Adrenal gland (tissue), 12 donors: ENCODE data around the gene PPP1R14C. TPM values are rescaled to one million over a fixed set of nuclear protein-coding genes. Genes with fewer than 3 reads are reported as not detected.

Experiments used
- DNase-seq, 7 donors: peaks; one replicate each; pipeline ENCODE4 v3.0.0-alpha.2; 2019 to 2020
- H3K27ac ChIP-seq, 5 donors: fragments of 200-600 bp; sonication (generic) in 4 of 5; 1 replicate in 3 of 5; 2 replicates in 2 of 5; pipeline versions ENCODE4 v1.5.1 to v1.8.0; 2016 to 2020; ENCODE audit warnings: mild to moderate bottlenecking in 1 of 5
- H3K27me3 ChIP-seq: fragments of 200-600 bp; 2 replicates; pipeline ENCODE4 v1.8.0; 2021
- H3K36me3 ChIP-seq, 2 donors: fragments of 200-600 bp; replicated peaks in 1 of 2; 1 replicate in 1 of 2; 2 replicates in 1 of 2; pipeline versions ENCODE4 v1.5.1 to v1.8.0; 2018 to 2022
- H3K4me1 ChIP-seq, 2 donors: fragments of 200-600 bp; replicated peaks in 1 of 2; 1 replicate in 1 of 2; 2 replicates in 1 of 2; pipeline versions ENCODE4 v1.5.1 to v1.8.0; 2018 to 2021
- H3K4me3 ChIP-seq, 4 donors: fragments of 200-600 bp; sonication (generic) in 3 of 4; one replicate each; pipeline ENCODE4 v1.5.1; 2016 to 2018
- H3K9me3 ChIP-seq, 3 donors: fragments of 200-600 bp; sonication (generic) in 1 of 3; replicated peaks in 1 of 3; 1 replicate in 2 of 3; 2 replicates in 1 of 3; pipeline versions ENCODE4 v1.5.1 to v1.8.0; 2016 to 2021
- POLR2A ChIP-seq, 2 donors: fragments of 450-650 bp; IDR thresholded peaks; one replicate each; pipeline ENCODE4 v1.6.1; 2017; ENCODE audit warnings: antibody characterized with exemption in 2 of 2, mild to moderate bottlenecking in 2 of 2, moderate library complexity in 1 of 2
- WGBS, 4 donors: extraction: QIAGEN DNeasy Blood & Tissue Kit in 2 of 4; methylation state at CpG; one replicate each; pipeline versions ENCODE4 v1.1.5 to v1.1.7; 2013 to 2017; 5-methylcytosine and 5-hydroxymethylcytosine counted together
- intact Hi-C, 2 donors: fragments of 100-400 bp; cut with DNase I; formaldehyde crosslinking; loops; one replicate each; pipeline versions ENCODE4 v1.14.1 to v1.15.0; 2022 to 2023
- polyA plus RNA-seq, 3 donors: library from polyadenylated mRNA; stranded (reverse); fragments of 200-250 nt in 2 of 3; fragments of 350-450 nt in 1 of 3; fragmentation: Illumina TruSeq in 1 of 3; extraction: RNeasy Lipid Tissue Mini Kit (QIAGEN cat#74804) in 1 of 3; gene quantifications; one replicate each; pipeline ENCODE4 v1.2.3, GENCODE V29; 2013 to 2014
- small RNA-seq, 2 donors: library from RNA; depleted of rRNA; stranded (forward); fragments of <200 nt; gene quantifications; one replicate each; pipeline ENCODE3, GENCODE V24; 2016
- total RNA-seq, 9 donors: library from RNA; depleted of rRNA in 4 of 9; stranded (reverse); fragments of >200 nt in 4 of 9; fragments of 120-200 nt in 1 of 9; fragmentation: NEBNext Ultra II Directional in 1 of 9; extraction: Animal tissue kit (Norgen Biotek cat#: 25700) in 1 of 9; gene quantifications; one replicate each; pipeline versions ENCODE4 v1.1.0 to v1.2.4, GENCODE V29; 2013 to 2023
- TF ChIP-seq, protein P1 (sequence below), 6 experiments: fragments of 450-650 bp in 4 of 6; fragments of 200-600 bp in 2 of 6; sonication (generic) in 1 of 6; IDR thresholded peaks; 1 replicate in 5 of 6; 2 replicates in 1 of 6; pipeline versions ENCODE4 v1.5.1 to v1.8.0; 2016 to 2021; ENCODE audit warnings: antibody characterized with exemption in 6 of 6, mild to moderate bottlenecking in 2 of 6, moderate library complexity in 1 of 6
- donor health status: healthy with polysubstance abuse.
- donor health status: Bipolar disorder and iron deficiency.
- donor health status: DM: yes; HTN: yes; CAD: no.
- donor health status: DM: no; HTN: no; CAD: no.
- donor health status: DM: no; HTN: no; CAD: no.
- donor health status: DM: yes; HTN: yes; CAD: no.

PPP1R14C gene
- total and polyA plus RNA-seq, 12 donors: 0.11 to 0.46 (median 0.17) TPM; not detected in 5

DNA sequence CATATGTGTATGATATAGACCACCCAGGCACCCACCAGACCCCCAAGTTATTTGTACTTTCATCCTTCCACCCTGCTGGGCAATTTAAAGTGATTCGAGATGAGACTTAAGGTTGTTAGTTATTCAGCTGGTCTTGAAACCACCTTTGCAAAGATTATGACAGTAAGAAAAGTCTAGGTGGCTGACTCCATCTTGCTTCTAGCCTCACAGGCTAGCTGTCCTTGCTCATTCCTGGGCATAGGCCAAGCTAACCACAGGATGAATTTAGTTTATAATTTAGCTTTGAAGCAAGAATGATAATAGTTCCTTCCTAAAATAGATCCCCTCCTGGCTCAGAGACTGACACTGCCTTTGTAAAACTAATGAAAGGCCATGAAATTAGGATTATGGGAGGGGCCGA, 154.0 kb downstream of the PPP1R14C start:
- peaks cover 0 to 4% (median 0%) of the 10 kb centered on the region in 3 donors for H3K9me3 ChIP-seq
- no peaks in the 10 kb centered on the region for H3K4me1 ChIP-seq
- 74 to 83% (median 79%) methylated on average over 2 of the region's 2 CpGs for WGBS, 4 donors
- no peaks in the 10 kb centered on the region for H3K27me3 ChIP-seq
- DNase-seq: no peak
- TF ChIP-seq, protein P1, sequence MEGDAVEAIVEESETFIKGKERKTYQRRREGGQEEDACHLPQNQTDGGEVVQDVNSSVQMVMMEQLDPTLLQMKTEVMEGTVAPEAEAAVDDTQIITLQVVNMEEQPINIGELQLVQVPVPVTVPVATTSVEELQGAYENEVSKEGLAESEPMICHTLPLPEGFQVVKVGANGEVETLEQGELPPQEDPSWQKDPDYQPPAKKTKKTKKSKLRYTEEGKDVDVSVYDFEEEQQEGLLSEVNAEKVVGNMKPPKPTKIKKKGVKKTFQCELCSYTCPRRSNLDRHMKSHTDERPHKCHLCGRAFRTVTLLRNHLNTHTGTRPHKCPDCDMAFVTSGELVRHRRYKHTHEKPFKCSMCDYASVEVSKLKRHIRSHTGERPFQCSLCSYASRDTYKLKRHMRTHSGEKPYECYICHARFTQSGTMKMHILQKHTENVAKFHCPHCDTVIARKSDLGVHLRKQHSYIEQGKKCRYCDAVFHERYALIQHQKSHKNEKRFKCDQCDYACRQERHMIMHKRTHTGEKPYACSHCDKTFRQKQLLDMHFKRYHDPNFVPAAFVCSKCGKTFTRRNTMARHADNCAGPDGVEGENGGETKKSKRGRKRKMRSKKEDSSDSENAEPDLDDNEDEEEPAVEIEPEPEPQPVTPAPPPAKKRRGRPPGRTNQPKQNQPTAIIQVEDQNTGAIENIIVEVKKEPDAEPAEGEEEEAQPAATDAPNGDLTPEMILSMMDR (IDR thresholded peaks at IDR 0.05): no peak
- TF ChIP-seq POLR2A (IDR thresholded peaks at IDR 0.05): no peak
- H3K4me3 ChIP-seq: no peak overlapping the region
- intact Hi-C loops: no loop called here
- H3K27ac ChIP-seq: no peak overlapping the region
- H3K36me3 ChIP-seq: no peaks in the 10 kb centered on the region

GRCh38 chr6:150297327-150298029, 154.6 kb downstream of the PPP1R14C start:
- intact Hi-C loops: no loop called here
- Histone ChIP-seq H3K4me1 (no peaks in the 10 kb centered on the region), H3K27ac (no peak overlapping the region), H3K36me3 (no peaks in the 10 kb centered on the region), H3K27me3 (no peaks in the 10 kb centered on the region), H3K9me3 (peaks cover 0 to 4% (median 0%) of the 10 kb centered on the region in 3 donors), H3K4me3 (no peak overlapping the region)
- no peak for DNase-seq
- TF ChIP-seq, protein P1 (IDR thresholded peaks at IDR 0.05): no peak
- TF ChIP-seq POLR2A (IDR thresholded peaks at IDR 0.05): no peak
- 76 to 84% (median 80%) methylated on average over 3 of the region's 3 CpGs for WGBS, 4 donors

- Histone ChIP-seq H3K27ac (no peak overlapping the region), H3K9me3 (peaks cover 0 to 4% (median 0%) of the 10 kb centered on the region in 3 donors), H3K4me3 (no peak overlapping the region), H3K36me3 (no peaks in the 10 kb centered on the region), H3K27me3 (no peaks in the 10 kb centered on the region), H3K4me1 (no peaks in the 10 kb centered on the region)
- intact Hi-C loops: no loop called here
- TF ChIP-seq, protein P1 (IDR thresholded peaks at IDR 0.05): no peak
- no peak for TF ChIP-seq POLR2A (IDR thresholded peaks at IDR 0.05)
- DNase-seq: no peak
- WGBS, 4 donors: 92 to 94% (median 93%) methylated on average over 2 of the region's 2 CpGs
Observed at GRCh38 chr6:150298030-150298380, 155.2 kb downstream of the PPP1R14C start.

DNA sequence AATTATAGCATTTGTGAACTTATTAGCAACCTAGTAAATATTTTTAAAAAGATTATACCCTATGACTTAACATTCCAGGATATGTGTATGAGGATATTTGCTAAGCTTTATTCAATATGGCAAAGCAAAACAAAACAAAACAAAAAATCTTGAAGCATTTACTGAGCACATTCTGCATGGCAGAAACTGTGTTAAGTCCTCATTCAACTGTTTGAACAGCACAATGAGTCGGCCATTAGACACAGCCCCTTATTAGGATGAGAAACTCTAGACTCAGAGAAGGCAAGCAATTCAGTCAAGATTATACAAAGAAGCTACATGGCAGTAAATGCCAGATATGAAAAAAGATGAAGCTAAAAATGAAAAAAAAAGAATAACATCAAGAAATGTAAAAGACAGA, 155.8 kb downstream of the PPP1R14C start:
- H3K9me3 ChIP-seq: peaks cover 0 to 4% (median 0%) of the 10 kb centered on the region in 3 donors

More for the DNA sequence above, 155.8 kb downstream of the PPP1R14C start:
- Histone ChIP-seq H3K36me3 (no peaks in the 10 kb centered on the region), H3K4me1 (no peaks in the 10 kb centered on the region), H3K27me3 (no peaks in the 10 kb centered on the region), H3K27ac (no peak overlapping the region), H3K4me3 (no peak overlapping the region)
- whole genome bisulfite sequencing, 4 donors: 70 to 88% (median 81%) methylated on average over 1 of the region's 1 CpG
- TF ChIP-seq, protein P1 (IDR thresholded peaks at IDR 0.05): no peak
- no peak for TF ChIP-seq POLR2A (IDR thresholded peaks at IDR 0.05)
- no peak for DNase-seq
- intact Hi-C loops: no loop called here

Small RNA genes within 50 kb of the gene (small RNA-seq; reads per million reads assigned to genes)
- gene RF01210: 0 reads per million in 2 donors

Other genes starting within 250 kb of the PPP1R14C start
- 1 to 10 TPM in 5 of 9 donors, under 1 TPM in 3, not detected in 1; 0.17 to 9.2 (median 1.1) TPM for gene RAET1E, start 244.9 kb upstream of the PPP1R14C start, total RNA-seq
- 1 to 10 TPM in 1 of 3 donors, under 1 TPM in 2; 0.30 to 2.8 (median 0.32) TPM for gene RAET1E, start 244.9 kb upstream of the PPP1R14C start, polyA plus RNA-seq
- gene RAET1G, start 219.9 kb upstream of the PPP1R14C start, total RNA-seq: 10 to 100 TPM in 5 of 9 donors, 1 to 10 TPM in 3, under 1 TPM in 1; 0.22 to 29.8 (median 11.6) TPM
- 10 to 100 TPM in 2 of 3 donors, 1 to 10 TPM in 1; 3.1 to 40.7 (median 11.5) TPM for gene RAET1G, start 219.9 kb upstream of the PPP1R14C start, polyA plus RNA-seq
- 1 to 10 TPM in 1 of 9 donors, under 1 TPM in 6, not detected in 2; 0.35 to 1.8 (median 0.54) TPM for gene ULBP2, start 201.0 kb upstream of the PPP1R14C start, total RNA-seq
- gene ULBP2, start 201.0 kb upstream of the PPP1R14C start, polyA plus RNA-seq: 1 to 10 TPM in 1 of 3 donors, under 1 TPM in 2; 0.16 to 1.7 (median 0.30) TPM
- under 1 TPM in 6 of 9 donors, not detected in 3; 0.06 to 0.68 (median 0.28) TPM for gene ULBP1, start 179.1 kb upstream of the PPP1R14C start, total RNA-seq
- under 1 TPM in 2 of 3 donors, not detected in 1; 0.03 to 0.88 TPM for gene ULBP1, start 179.1 kb upstream of the PPP1R14C start, polyA plus RNA-seq
- gene RAET1L, start 117.5 kb upstream of the PPP1R14C start, total RNA-seq: not detected
- gene RAET1L, start 117.5 kb upstream of the PPP1R14C start, polyA plus RNA-seq: not detected
- 10 to 100 TPM in 2 of 9 donors, 1 to 10 TPM in 7; 2.5 to 15.6 (median 5.7) TPM for gene ULBP3, start 73.9 kb upstream of the PPP1R14C start, total RNA-seq
- gene ULBP3, start 73.9 kb upstream of the PPP1R14C start, polyA plus RNA-seq: 1 to 10 TPM in 2 of 3 donors, under 1 TPM in 1; 0.17 to 8.6 (median 1.0) TPM
- under 1 TPM in 2 of 9 donors, not detected in 7; 0.04 to 0.95 TPM for gene IYD, start 226.0 kb downstream of the PPP1R14C start, total RNA-seq
- gene IYD, start 226.0 kb downstream of the PPP1R14C start, polyA plus RNA-seq: not detected